Small intestine (tissue), 7 donors: Measurements from ENCODE around the gene SMOC2. TPM values are rescaled to one million over a fixed set of nuclear protein-coding genes. Genes with fewer than 3 reads are reported as not detected.

Experiments used
- DNase-seq, 2 donors: peaks; one replicate each; pipeline versions ENCODE4 v3.0.0 to v3.0.0-alpha.2; 2013
- FAIRE-seq: peaks from 2 replicates; lab custom pipeline; 2012; peaks lifted over from hg19 to GRCh38; lab: Jason Lieb, UNC
- H3K27ac ChIP-seq, 3 donors: one replicate each; pipeline ENCODE4 v1.5.1; 2013; ENCODE audit warnings: low read length in 2 of 3, mild to moderate bottlenecking in 2 of 3, control low read depth in 1 of 3, inconsistent platforms in 1 of 3, low read depth in 1 of 3, moderate library complexity in 1 of 3
- H3K27me3 ChIP-seq, 3 donors: one replicate each; pipeline ENCODE4 v1.6.1; 2013; ENCODE audit warnings: low read length in 3 of 3, inconsistent platforms in 1 of 3; ENCODE audit not compliant: control insufficient read depth in 3 of 3, insufficient read depth in 3 of 3
- H3K36me3 ChIP-seq, 3 donors: one replicate each; pipeline ENCODE4 v1.6.1; 2013; ENCODE audit warnings: low read length in 3 of 3, inconsistent platforms in 1 of 3, low read depth in 1 of 3, mild to moderate bottlenecking in 1 of 3, moderate library complexity in 1 of 3; ENCODE audit not compliant: control insufficient read depth in 3 of 3, insufficient read depth in 2 of 3
- H3K4me1 ChIP-seq, 3 donors: one replicate each; pipeline ENCODE4 v1.6.1; 2013; ENCODE audit warnings: low read length in 2 of 3, inconsistent platforms in 1 of 3, low read depth in 1 of 3, mild to moderate bottlenecking in 1 of 3, moderate library complexity in 1 of 3; ENCODE audit not compliant: control insufficient read depth in 3 of 3, insufficient read depth in 2 of 3
- H3K4me3 ChIP-seq, 3 donors: one replicate each; pipeline ENCODE4 v1.5.1; 2013; ENCODE audit warnings: low read length in 3 of 3, control low read depth in 1 of 3, inconsistent platforms in 1 of 3, low read depth in 1 of 3, mild to moderate bottlenecking in 1 of 3, moderate library complexity in 1 of 3
- H3K9me3 ChIP-seq, 2 donors: one replicate each; pipeline ENCODE4 v1.6.1; 2013; ENCODE audit warnings: low read depth in 1 of 2, low read length in 1 of 2; ENCODE audit not compliant: control insufficient read depth in 2 of 2, insufficient read depth in 1 of 2
- WGBS, 3 donors: extraction: QIAGEN DNeasy Blood & Tissue Kit; methylation state at CpG; one replicate each; pipeline ENCODE4 v1.1.7; 2013; 5-methylcytosine and 5-hydroxymethylcytosine counted together
- polyA plus RNA-seq, 4 donors: library from polyadenylated mRNA; stranded (reverse) in 3 of 4; unstranded in 1 of 4; fragments of 200-250 nt in 3 of 4; fragments of 120-200 nt in 1 of 4; gene quantifications; one replicate each; pipeline versions ENCODE4 v1.2.1 to v1.2.3, GENCODE V29; 2013
- donor health status: healthy with polysubstance abuse.
- donor health status: control.
- donor health status: control.
- donor health status: Bipolar disorder and iron deficiency.
- donor health status: healthy.

SMOC2 gene
- polyA plus RNA-seq, 4 donors = 0.89 to 56.7 (median 4.0) TPM

DNA sequence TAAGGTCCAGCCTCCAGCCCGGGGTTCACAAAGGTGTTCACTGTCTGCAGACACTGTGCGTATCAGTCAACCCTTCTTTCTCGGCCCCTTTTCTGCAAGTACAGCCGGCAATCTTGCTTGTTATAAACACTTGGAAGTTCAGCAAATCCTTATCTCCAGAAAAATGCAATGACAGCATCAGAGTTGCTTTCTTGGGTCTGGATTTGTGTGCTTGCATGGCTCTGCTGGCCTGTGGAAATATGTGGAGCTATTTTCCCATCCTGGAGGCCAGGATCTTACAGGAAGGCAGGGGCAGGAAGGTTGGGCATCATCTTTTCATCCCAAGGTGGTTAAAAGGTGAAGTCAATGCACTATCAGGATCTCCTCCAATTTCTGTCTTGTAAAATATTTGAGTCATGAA lies 100.3 kb downstream of the SMOC2 start:
- Histone ChIP-seq H3K4me1 (no peaks in the 10 kb centered on the region), H3K27me3 (no peaks in the 10 kb centered on the region), H3K36me3 (no peaks in the 10 kb centered on the region), H3K9me3 (no peaks in the 10 kb centered on the region), H3K4me3 (no peak overlapping the region), H3K27ac (peak overlapping the region in 1 of 3 donors; percentile 8)
- FAIRE-seq = no peak
- no peak for DNase-seq
- 71 to 78% (median 72%) methylated on average over 4 of the region's 4 CpGs for WGBS, 3 donors

DNA sequence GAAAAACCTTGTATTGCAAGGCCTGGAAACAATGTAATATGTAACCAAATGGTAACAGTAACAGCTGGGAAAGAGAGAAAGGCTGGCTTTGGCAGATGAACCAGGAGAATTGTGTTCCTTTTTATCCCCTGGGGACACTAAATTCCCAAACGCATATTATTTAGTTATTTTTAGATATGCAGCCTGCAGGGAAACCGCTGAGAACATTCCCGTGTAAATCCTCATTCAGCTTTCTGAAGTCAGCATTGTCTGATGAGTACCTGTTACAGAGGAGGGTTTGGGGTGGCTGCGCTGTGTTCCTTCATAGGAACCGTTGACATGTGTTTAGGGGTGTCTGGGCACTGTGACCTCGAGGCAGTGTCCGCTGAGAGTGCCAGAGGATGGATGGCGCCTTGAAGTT lies 101.3 kb downstream of the SMOC2 start:
- WGBS, 3 donors = 70 to 80% (median 79%) methylated on average over 8 of the region's 8 CpGs
- no peak overlapping the region for H3K4me3 ChIP-seq
- no peak for FAIRE-seq
- no peak for DNase-seq
- H3K9me3 ChIP-seq = no peaks in the 10 kb centered on the region
- no peaks in the 10 kb centered on the region for H3K36me3 ChIP-seq
- H3K4me1 ChIP-seq = no peaks in the 10 kb centered on the region
- H3K27ac ChIP-seq = no peak overlapping the region
- no peaks in the 10 kb centered on the region for H3K27me3 ChIP-seq

DNA sequence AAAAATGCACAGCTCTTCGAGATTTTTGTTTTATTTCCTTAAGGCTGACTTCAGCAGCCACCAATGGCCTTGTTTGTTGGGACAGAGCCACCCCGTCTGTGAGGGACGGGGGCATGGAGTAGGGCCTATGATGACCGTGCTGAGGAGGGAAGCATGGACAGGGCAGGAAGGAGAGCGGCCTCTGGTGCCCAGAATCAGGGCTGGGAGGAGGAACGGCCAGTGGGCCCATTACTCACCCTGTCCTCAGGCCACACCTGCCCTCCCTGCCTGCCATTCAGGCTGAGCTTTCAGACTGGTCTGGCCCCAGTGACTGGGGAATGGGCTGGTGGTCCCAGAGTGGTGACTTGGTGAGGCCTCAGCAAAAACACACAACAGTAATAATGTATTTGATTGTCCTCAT lies 104.4 kb downstream of the SMOC2 start:
- Histone ChIP-seq H3K4me1 (no peaks in the 10 kb centered on the region), H3K9me3 (no peaks in the 10 kb centered on the region), H3K36me3 (peaks cover 0 to 2% (median 0%) of the 10 kb centered on the region in 3 donors), H3K27ac (no peak overlapping the region), H3K4me3 (no peak overlapping the region), H3K27me3 (no peaks in the 10 kb centered on the region)
- WGBS, 3 donors = 76 to 83% (median 78%) methylated on average over 6 of the region's 6 CpGs
- FAIRE-seq = no peak
- no peak for DNase-seq

DNA sequence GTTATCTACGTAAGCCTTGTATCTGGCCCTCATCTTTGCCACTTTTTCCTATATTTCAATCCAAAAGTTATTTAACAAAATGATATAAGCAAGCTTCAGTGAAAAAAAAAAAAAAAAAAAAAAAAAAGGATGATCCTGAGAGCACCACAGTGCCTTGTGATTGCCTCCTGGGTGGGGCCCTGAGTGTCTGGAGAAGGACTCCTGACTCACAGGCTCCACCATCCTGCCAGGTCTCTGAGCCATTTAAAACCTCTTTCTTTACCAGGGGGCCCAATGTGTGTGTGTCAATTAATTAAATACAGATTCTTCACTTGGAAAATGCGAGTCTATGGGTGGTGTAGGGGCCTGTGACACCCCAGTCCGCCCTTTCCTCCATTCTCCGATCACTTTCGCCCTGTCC lies 105.2 kb downstream of the SMOC2 start:
- H3K27me3 ChIP-seq = no peaks in the 10 kb centered on the region
- FAIRE-seq = no peak
- no peaks in the 10 kb centered on the region for H3K9me3 ChIP-seq
- WGBS, 3 donors = 89 to 97% (median 90%) methylated on average over 5 of the region's 5 CpGs
- H3K36me3 ChIP-seq = peaks cover 0 to 3% (median 0%) of the 10 kb centered on the region in 3 donors
- no peak overlapping the region for H3K4me3 ChIP-seq
- no peaks in the 10 kb centered on the region for H3K4me1 ChIP-seq
- no peak for DNase-seq
- H3K27ac ChIP-seq = no peak overlapping the region

DNA sequence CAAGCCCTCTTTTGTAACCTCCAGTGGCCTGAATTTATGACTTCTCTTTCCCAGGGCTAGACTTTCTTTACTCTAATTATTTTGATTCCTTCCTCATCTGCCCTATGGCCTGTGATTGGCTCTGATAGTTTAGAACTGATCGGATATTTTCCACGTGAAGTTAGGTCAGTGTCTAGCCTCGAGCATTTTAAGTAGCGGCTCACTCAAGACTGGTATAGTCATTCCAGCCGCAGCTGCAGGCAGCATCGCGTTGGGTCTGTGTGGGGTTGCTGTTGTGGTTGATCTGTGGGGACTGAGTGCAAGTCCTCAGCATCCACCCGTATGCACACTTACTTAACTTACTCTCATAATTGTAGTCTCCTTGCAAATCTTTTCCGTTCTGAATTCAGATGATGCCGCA lies 105.7 kb downstream of the SMOC2 start:
- H3K36me3 ChIP-seq = peaks cover 0 to 3% (median 0%) of the 10 kb centered on the region in 3 donors
- DNase-seq (no peak), FAIRE-seq (no peak)
- no peaks in the 10 kb centered on the region for H3K9me3 ChIP-seq
- H3K4me3 ChIP-seq = no peak overlapping the region
- no peak overlapping the region for H3K27ac ChIP-seq
- no peaks in the 10 kb centered on the region for H3K4me1 ChIP-seq
- WGBS, 3 donors = 91 to 93% (median 92%) methylated on average over 10 of the region's 10 CpGs
- H3K27me3 ChIP-seq = no peaks in the 10 kb centered on the region

DNA sequence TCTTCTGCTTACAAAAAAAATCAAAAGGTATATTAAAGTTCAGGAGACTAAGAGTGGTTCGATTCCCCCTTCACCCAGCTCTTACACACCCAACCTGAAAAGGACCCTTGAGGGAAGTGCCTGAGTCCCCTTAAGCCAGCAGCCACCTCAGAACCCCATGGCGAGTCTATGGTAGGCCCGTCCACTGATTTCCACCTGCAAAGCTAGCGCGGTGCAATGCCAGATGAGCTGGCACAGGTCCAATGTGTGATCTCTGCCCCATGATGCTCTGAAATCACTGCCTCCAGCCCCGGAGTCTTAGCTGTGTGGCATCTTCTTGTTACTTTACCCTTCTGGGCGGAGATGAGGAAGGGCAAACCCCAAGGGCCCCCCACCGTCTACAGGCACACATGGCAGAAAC lies 109.3 kb downstream of the SMOC2 start:
- FAIRE-seq = no peak
- no peaks in the 10 kb centered on the region for H3K9me3 ChIP-seq
- 84 to 89% (median 85%) methylated on average over 8 of the region's 8 CpGs for WGBS, 3 donors
- H3K27me3 ChIP-seq = no peaks in the 10 kb centered on the region
- H3K4me1 ChIP-seq = no peaks in the 10 kb centered on the region
- DNase-seq = no peak
- H3K27ac ChIP-seq = no peak overlapping the region
- peaks cover 0 to 5% (median 0%) of the 10 kb centered on the region in 3 donors for H3K36me3 ChIP-seq
- no peak overlapping the region for H3K4me3 ChIP-seq

DNA sequence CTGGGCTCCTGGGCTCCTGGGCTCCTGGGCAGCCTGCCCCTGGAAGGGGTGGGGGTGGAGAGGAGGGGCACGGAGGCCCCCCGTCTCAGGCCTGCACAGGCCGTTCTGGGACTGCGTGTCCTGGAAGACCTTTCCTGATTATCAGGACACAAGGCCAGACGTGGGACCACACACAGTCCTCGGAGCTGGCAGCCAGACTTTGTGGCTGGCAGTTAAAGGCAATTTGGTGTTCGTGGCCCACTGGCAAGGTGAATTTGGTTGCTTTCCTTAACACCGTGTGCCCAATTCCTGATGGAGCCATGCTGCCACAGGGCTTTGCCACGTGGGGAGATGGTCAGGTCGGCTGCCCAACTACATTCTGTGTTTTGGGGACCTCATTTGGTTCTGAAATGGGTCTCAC lies 113.5 kb downstream of the SMOC2 start:
- WGBS, 3 donors = 75 to 81% (median 78%) methylated on average over 10 of the region's 10 CpGs
- DNase-seq (no peak), FAIRE-seq (no peak)
- no peaks in the 10 kb centered on the region for H3K27me3 ChIP-seq
- H3K4me3 ChIP-seq = no peak overlapping the region
- H3K4me1 ChIP-seq = no peaks in the 10 kb centered on the region
- H3K27ac ChIP-seq = no peak overlapping the region
- no peaks in the 10 kb centered on the region for H3K9me3 ChIP-seq
- H3K36me3 ChIP-seq = peaks cover 0 to 5% (median 0%) of the 10 kb centered on the region in 3 donors

DNA sequence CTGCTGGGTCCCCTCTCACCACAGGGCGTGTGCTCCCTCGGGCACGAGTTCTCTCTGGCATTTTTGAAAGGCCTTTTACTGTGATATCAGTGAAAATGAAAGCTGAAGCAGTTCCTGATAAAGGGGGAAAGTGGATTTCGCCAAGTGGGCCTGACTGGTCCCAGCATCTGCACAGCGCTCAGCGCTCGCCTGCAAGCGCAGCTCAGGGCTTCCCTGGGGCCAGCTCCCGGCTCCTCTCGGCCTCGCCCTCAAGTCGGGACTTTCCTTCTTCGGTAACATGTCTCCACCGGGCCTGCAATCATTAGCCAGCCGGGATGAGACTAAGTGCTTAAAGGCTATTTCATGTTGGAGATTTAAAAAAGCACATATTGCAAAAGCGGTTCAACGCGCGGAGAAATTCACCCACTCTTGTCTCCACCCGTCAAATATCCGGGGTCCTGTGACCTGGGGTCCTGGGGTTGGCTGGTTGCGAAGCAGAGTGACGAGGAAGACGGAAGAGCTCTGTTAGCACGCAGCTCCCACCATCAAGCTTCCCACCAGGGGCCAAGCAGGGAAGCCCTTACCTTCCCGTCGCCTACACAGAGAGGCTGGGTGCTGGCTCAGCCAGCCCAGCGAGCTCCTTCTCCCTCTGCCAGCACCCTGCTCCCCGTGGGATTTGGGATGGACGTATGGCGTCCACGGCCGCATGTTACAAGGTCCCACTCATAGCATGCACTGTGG lies 114.1 kb downstream of the SMOC2 start:
- no peaks in the 10 kb centered on the region for H3K9me3 ChIP-seq
- no peak overlapping the region for H3K4me3 ChIP-seq
- H3K4me1 ChIP-seq = peaks cover 0 to 3% (median 0%) of the 10 kb centered on the region in 3 donors
- H3K27me3 ChIP-seq = no peaks in the 10 kb centered on the region
- DNase-seq (no peak), FAIRE-seq (no peak)
- no peak overlapping the region for H3K27ac ChIP-seq
- peaks cover 0 to 5% (median 0%) of the 10 kb centered on the region in 3 donors for H3K36me3 ChIP-seq
- WGBS, 3 donors = 88 to 91% (median 89%) methylated on average over 33 of the region's 33 CpGs
